Measurements from ENCODE around the gene GLT6D1.

Gene GLT6D1

GRCh38 chr9:135617991-135618411 is 21.3 kb downstream of the GLT6D1 start:
- no peak overlapping the region for H3K4me3 Mint-ChIP-seq
- no peaks in the 10 kb centered on the region for H3K9me3 Mint-ChIP-seq
- no peak for DNase-seq (ENCODE audit: low spot score in 2 of 2)
- H3K4me1 Mint-ChIP-seq, result no peaks in the 10 kb centered on the region
- no peak for ATAC-seq
- H3K27ac Mint-ChIP-seq, result no peak overlapping the region
- no peaks in the 10 kb centered on the region for H3K36me3 Mint-ChIP-seq

DNA sequence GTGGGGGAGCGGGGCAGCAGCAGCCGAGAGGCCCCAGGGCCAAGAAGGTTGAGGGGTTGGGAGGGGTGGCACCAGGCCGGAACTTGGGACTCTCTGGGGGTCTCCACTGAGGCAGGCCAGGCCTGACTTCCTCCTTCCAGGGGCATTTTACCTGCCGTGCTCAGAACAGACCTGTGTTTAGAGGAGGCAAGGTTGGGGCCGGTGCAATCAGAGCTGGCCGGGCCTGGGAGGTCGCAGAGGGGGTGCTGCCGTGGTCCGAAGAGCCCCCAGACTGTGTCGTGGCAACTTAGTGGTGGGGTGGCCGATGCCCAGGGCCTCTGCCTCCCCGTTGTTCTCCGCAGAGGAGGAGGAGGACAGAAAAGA is 21.8 kb downstream of the GLT6D1 start:
- no peak overlapping the region for H3K4me3 Mint-ChIP-seq
- no peak for DNase-seq (ENCODE audit: low spot score in 2 of 2)

GRCh38 chr9:135616619-135617537 is 22.5 kb downstream of the GLT6D1 start:
- ATAC-seq, result no peak
- Mint-ChIP-seq H3K9me3 (no peaks in the 10 kb centered on the region), H3K36me3 (peaks cover under 1% of the 10 kb centered on the region), H3K4me1 (no peaks in the 10 kb centered on the region), H3K27ac (no peak overlapping the region), H3K4me3 (no peak overlapping the region)
- DNase-seq (ENCODE audit: low spot score in 2 of 2), result no peak

More for the DNA sequence above, 21.8 kb downstream of the GLT6D1 start:
- Mint-ChIP-seq H3K4me1 (no peaks in the 10 kb centered on the region), H3K27ac (no peak overlapping the region), H3K9me3 (no peaks in the 10 kb centered on the region), H3K36me3 (no peaks in the 10 kb centered on the region)
- ATAC-seq, result no peak

- ATAC-seq, result no peak
- no peaks in the 10 kb centered on the region for H3K9me3 Mint-ChIP-seq
- H3K4me3 Mint-ChIP-seq, result no peak overlapping the region
- DNase-seq (ENCODE audit: low spot score in 2 of 2), result no peak
- H3K4me1 Mint-ChIP-seq, result no peaks in the 10 kb centered on the region
- H3K27ac Mint-ChIP-seq, result no peak overlapping the region
- H3K36me3 Mint-ChIP-seq, result peaks cover 5% of the 10 kb centered on the region
Measured at GRCh38 chr9:135615666-135616618, 23.4 kb downstream of the GLT6D1 start.

DNA sequence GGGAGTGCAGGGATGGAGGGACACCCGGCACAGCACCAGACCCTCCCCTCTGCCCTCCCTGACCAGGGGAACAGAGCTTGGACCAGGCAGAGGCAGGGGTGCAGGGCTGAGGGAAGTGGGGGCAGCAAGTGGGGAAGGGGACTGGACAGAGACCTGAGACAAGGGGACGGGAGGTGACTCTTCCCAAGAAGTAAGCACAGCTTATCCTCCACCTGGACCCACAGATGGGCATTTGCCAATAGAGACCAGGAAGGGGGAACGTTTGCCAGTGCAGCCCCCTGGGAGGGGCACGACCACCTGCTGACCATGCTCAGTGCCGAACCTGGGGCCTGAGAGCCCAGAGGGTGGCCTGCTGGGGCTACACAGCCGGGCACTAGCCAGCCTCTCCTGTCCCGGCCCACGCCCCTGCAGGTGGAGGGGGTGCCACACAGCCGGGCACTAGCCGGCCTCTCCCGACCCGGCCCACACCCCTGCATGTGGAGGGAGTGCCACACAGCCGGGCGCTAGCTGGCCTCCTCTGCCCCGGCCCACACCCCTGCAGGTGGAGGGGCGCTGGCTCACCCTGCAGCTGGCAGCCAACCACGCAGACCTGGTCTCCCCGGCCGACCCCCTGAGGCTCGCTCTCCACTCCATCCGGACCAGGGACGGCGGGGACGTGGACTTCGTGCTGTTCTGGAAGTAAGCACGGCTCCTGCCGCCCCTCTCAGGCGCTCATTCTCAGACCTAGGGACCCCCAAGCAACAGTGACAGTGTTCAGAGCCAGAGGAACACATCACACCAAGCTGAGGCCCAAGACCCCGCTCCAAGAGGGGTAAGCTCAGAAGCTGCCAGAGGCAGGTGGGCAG is 24.3 kb downstream of the GLT6D1 start:
- no peak overlapping the region for H3K4me3 Mint-ChIP-seq
- no peaks in the 10 kb centered on the region for H3K9me3 Mint-ChIP-seq
- peak; percentile 5 for ATAC-seq
- DNase-seq (ENCODE audit: low spot score in 2 of 2), result no peak
- H3K27ac Mint-ChIP-seq, result no peak overlapping the region
- H3K36me3 Mint-ChIP-seq, result peaks cover 5% of the 10 kb centered on the region
- H3K4me1 Mint-ChIP-seq, result no peaks in the 10 kb centered on the region

- Mint-ChIP-seq H3K36me3 (peaks cover 5% of the 10 kb centered on the region), H3K4me3 (no peak overlapping the region), H3K9me3 (no peaks in the 10 kb centered on the region), H3K4me1 (no peaks in the 10 kb centered on the region), H3K27ac (no peak overlapping the region)
- DNase-seq (ENCODE audit: low spot score in 2 of 2), result no peak
- ATAC-seq, result no peak
Measured at GRCh38 chr9:135613946-135614805, 25.2 kb downstream of the GLT6D1 start.

DNA sequence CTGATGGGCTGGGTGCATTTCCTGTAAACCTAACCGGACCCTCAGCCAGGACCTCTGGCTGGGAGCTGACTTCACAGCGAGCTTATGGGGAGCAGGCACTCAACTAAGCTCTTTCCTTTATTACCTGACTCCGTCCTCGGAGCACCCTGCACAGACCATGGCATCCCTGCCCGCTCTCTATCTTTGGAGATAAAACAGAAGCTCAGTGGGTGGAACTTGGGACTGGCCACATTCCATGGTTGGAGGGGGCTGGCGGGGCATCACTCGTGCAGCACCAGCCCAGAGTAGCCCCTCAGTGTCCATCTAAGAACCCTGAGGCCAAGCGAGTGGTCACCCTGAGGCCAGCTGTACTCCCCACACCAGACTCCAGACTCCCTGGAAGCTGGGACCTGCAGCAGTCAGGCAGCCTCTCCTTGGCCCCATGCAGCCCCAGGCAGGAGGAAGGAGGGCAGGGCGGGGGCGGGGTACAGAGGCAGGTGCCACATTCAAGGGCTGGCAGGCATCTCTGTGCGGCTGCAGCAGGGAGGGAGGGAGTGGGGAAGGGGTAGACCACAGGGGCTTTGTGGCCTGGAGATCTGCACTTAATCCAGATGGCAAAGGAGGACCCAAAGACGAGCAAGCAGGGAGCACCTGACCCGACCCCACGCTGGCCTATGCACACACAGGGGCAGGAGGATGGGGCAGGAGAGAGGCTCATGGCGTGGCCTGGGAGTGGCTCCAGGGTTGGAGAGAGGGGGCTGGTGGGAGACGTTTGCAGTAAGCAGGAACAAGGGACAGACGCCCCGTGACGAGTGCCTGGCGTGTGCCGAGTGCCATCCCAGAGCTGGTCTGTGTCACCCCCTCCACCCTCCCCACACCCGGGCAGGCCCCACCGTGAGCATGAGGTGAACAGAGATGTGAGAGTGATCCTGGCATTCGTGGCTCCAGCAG is 26.1 kb downstream of the GLT6D1 start:
- no peak overlapping the region for H3K4me3 Mint-ChIP-seq
- H3K4me1 Mint-ChIP-seq, result no peaks in the 10 kb centered on the region
- DNase-seq (ENCODE audit: low spot score in 2 of 2), result no peak
- H3K27ac Mint-ChIP-seq, result no peak overlapping the region
- no peaks in the 10 kb centered on the region for H3K9me3 Mint-ChIP-seq
- no peak for ATAC-seq
- peaks cover 5% of the 10 kb centered on the region for H3K36me3 Mint-ChIP-seq

DNA sequence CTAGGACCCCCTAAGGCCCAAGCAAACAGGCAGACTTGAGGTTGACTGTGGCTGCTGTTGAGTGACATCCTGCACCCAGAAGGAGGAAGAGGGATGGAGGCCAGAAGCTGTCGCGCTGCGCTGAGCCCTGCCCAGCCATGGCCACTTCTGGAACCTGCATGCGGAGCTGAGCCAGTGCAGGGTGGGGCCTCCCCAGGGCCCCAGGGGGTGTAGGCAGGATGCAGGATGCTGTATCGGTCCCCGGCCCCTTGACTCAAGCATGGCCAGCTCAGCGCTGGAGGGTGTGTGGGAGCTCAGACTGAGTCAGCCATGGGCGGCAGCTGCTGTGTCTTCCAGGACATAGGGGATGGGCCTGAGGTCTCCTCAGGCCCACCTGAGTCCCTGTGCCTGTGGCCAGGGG is 26.9 kb downstream of the GLT6D1 start:
- no peak for ATAC-seq
- H3K27ac Mint-ChIP-seq, result no peak overlapping the region
- H3K9me3 Mint-ChIP-seq, result no peaks in the 10 kb centered on the region
- H3K4me1 Mint-ChIP-seq, result no peaks in the 10 kb centered on the region
- peaks cover 5% of the 10 kb centered on the region for H3K36me3 Mint-ChIP-seq
- no peak overlapping the region for H3K4me3 Mint-ChIP-seq
- DNase-seq (ENCODE audit: low spot score in 2 of 2), result no peak

- Mint-ChIP-seq H3K4me3 (no peak overlapping the region), H3K9me3 (no peaks in the 10 kb centered on the region), H3K27ac (no peak overlapping the region), H3K4me1 (no peaks in the 10 kb centered on the region), H3K36me3 (peaks cover 5% of the 10 kb centered on the region)
- ATAC-seq (no peak), DNase-seq (ENCODE audit: low spot score in 2 of 2) (no peak)
Measured at GRCh38 chr9:135611875-135612209, 27.5 kb downstream of the GLT6D1 start.

- no peak for ATAC-seq
- no peak for DNase-seq (ENCODE audit: low spot score in 2 of 2)
- no peak overlapping the region for H3K4me3 Mint-ChIP-seq
- H3K9me3 Mint-ChIP-seq, result no peaks in the 10 kb centered on the region
- H3K27ac Mint-ChIP-seq, result no peak overlapping the region
- H3K4me1 Mint-ChIP-seq, result no peaks in the 10 kb centered on the region
- H3K36me3 Mint-ChIP-seq, result peaks cover 5% of the 10 kb centered on the region
Measured at GRCh38 chr9:135611142-135611874, 28.0 kb downstream of the GLT6D1 start.

DNA sequence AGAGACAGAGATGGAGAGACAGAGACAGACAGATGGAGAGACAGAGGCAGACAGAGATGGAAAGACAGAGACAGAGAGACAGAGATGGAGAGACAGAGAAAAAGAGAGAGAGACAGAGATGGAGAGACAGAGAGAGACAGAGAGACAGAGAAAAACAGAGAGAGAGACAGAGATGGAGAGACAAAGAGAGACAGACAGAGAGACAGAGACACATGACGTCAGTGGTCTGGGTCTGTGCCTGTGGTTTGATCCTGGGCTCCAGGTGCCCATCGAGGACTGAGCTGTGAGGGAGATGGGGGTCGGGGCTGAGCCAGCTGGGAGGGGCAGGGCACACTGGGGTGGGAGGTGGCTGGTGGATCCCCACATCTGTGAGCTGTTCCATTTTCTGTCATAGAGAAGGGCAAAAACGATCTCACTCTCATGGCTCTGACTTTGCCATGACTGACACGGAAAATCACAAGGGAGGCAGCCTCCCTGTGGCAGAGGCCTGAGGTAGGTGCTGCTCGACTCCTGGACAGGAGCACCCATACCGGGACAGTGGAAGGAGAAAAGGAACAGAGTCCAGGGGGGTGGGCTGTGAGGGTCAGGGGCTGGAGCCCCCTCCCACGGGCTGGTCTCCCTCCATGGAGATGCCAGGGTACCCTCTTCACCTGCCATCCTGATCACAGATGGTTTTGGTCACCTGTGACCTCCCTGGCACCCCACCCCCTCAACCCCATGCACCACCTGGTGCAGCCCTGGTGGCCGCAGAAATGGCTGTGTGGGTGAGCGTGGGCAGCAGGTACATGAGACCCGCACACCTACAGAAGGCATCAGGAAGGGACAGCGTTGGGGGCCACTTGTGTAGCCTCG is 28.8 kb downstream of the GLT6D1 start:
- Mint-ChIP-seq H3K4me3 (no peak overlapping the region), H3K27ac (no peak overlapping the region), H3K4me1 (no peaks in the 10 kb centered on the region), H3K9me3 (no peaks in the 10 kb centered on the region), H3K36me3 (peaks cover 5% of the 10 kb centered on the region)
- no peak for ATAC-seq
- peak in 1 of 2 donors; percentile 17 for DNase-seq (ENCODE audit: low spot score in 2 of 2)

GRCh38 chr9:135609366-135609955 is 29.9 kb downstream of the GLT6D1 start:
- ATAC-seq, result no peak
- H3K4me3 Mint-ChIP-seq, result no peak overlapping the region
- H3K4me1 Mint-ChIP-seq, result no peaks in the 10 kb centered on the region
- peak in 1 of 2 donors; percentile 17 for DNase-seq (ENCODE audit: low spot score in 2 of 2)
- H3K27ac Mint-ChIP-seq, result no peak overlapping the region
- peaks cover 5% of the 10 kb centered on the region for H3K36me3 Mint-ChIP-seq
- H3K9me3 Mint-ChIP-seq, result no peaks in the 10 kb centered on the region

Measured in stimulated activated effector memory CD8-positive, alpha-beta T cell treated with anti-CD3 and anti-CD28 coated beads, Interleukin-12 subunit alpha, Interleukin-12 subunit beta, amount 100 ng/mL, for 72 hours (primary cell).